ENCODE results near the gene CLK1. TPM values are rescaled to one million over a fixed set of nuclear protein-coding genes. Genes with fewer than 3 reads are reported as not detected.

Gene CLK1
- total RNA-seq, 1 donor from 2014 or later, result 106 TPM

- Mint-ChIP-seq H3K27me3 (no peaks in the 10 kb centered on the region), H3K9me3 (no peaks in the 10 kb centered on the region), H3K36me3 (no peaks in the 10 kb centered on the region), H3K4me3 (no peak overlapping the region), H3K4me1 (ENCODE audit: unreplicated experiment) (no peaks in the 10 kb centered on the region), H3K27ac (no peak overlapping the region)
- DNase-seq (ENCODE audit: extremely low spot score, unreplicated experiment), result no peak
- no peak for TF ChIP-seq CTCF (conservative IDR thresholded peaks at IDR 0.05)
These were observed 20.2 kb downstream of the CLK1 start for GRCh38 chr2:200843993-200844948.

GRCh38 chr2:200839513-200839912 is 24.9 kb downstream of the CLK1 start:
- H3K27ac Mint-ChIP-seq, result no peak overlapping the region

GRCh38 chr2:200834701-200835100 is 29.8 kb downstream of the CLK1 start:
- DNase-seq (ENCODE audit: extremely low spot score, unreplicated experiment), result no peak
- H3K4me3 Mint-ChIP-seq, result no peak overlapping the region
- H3K36me3 Mint-ChIP-seq, result no peaks in the 10 kb centered on the region
- TF ChIP-seq CTCF (conservative IDR thresholded peaks at IDR 0.05), result no peak
- no peak overlapping the region for H3K27ac Mint-ChIP-seq
- peaks cover 4% of the 10 kb centered on the region for H3K9me3 Mint-ChIP-seq
- H3K27me3 Mint-ChIP-seq, result peaks cover 4% of the 10 kb centered on the region
- H3K4me1 Mint-ChIP-seq (ENCODE audit: unreplicated experiment), result no peaks in the 10 kb centered on the region

More at GRCh38 chr2:200839513-200839912, 24.9 kb downstream of the CLK1 start:
- DNase-seq (ENCODE audit: extremely low spot score, unreplicated experiment), result no peak
- Mint-ChIP-seq H3K27me3 (no peaks in the 10 kb centered on the region), H3K4me3 (no peak overlapping the region), H3K36me3 (no peaks in the 10 kb centered on the region), H3K9me3 (peaks cover 4% of the 10 kb centered on the region), H3K4me1 (ENCODE audit: unreplicated experiment) (no peaks in the 10 kb centered on the region)
- no peak for TF ChIP-seq CTCF (conservative IDR thresholded peaks at IDR 0.05)

- H3K9me3 Mint-ChIP-seq, result no peaks in the 10 kb centered on the region
- no peaks in the 10 kb centered on the region for H3K4me1 Mint-ChIP-seq (ENCODE audit: unreplicated experiment)
- no peaks in the 10 kb centered on the region for H3K36me3 Mint-ChIP-seq
- H3K27me3 Mint-ChIP-seq, result peaks cover 4% of the 10 kb centered on the region
- H3K27ac Mint-ChIP-seq, result no peak overlapping the region
- no peak overlapping the region for H3K4me3 Mint-ChIP-seq
- no peak for TF ChIP-seq CTCF (conservative IDR thresholded peaks at IDR 0.05)
- no peak for DNase-seq (ENCODE audit: extremely low spot score, unreplicated experiment)
These were observed 35.2 kb downstream of the CLK1 start for GRCh38 chr2:200829258-200829655.

GRCh38 chr2:200828572-200829257 is 35.7 kb downstream of the CLK1 start:
- DNase-seq (ENCODE audit: extremely low spot score, unreplicated experiment), result no peak
- H3K27ac Mint-ChIP-seq, result no peak overlapping the region
- no peaks in the 10 kb centered on the region for H3K36me3 Mint-ChIP-seq
- TF ChIP-seq CTCF (conservative IDR thresholded peaks at IDR 0.05), result no peak
- peaks cover 4% of the 10 kb centered on the region for H3K27me3 Mint-ChIP-seq
- H3K4me1 Mint-ChIP-seq (ENCODE audit: unreplicated experiment), result no peaks in the 10 kb centered on the region
- no peak overlapping the region for H3K4me3 Mint-ChIP-seq
- H3K9me3 Mint-ChIP-seq, result no peaks in the 10 kb centered on the region
